Hematopoietic multipotent progenitor cell treated with erythropoietin and hydrocortisone succinate and interleukin-3 and kit ligand, for 6 days (in vitro differentiated cells): ENCODE results near the gene EML5.

Source experiments
- DNase-seq: peaks from one replicate; pipeline ENCODE4 v3.0.0-alpha.2; 2015

The EML5 gene

DNA sequence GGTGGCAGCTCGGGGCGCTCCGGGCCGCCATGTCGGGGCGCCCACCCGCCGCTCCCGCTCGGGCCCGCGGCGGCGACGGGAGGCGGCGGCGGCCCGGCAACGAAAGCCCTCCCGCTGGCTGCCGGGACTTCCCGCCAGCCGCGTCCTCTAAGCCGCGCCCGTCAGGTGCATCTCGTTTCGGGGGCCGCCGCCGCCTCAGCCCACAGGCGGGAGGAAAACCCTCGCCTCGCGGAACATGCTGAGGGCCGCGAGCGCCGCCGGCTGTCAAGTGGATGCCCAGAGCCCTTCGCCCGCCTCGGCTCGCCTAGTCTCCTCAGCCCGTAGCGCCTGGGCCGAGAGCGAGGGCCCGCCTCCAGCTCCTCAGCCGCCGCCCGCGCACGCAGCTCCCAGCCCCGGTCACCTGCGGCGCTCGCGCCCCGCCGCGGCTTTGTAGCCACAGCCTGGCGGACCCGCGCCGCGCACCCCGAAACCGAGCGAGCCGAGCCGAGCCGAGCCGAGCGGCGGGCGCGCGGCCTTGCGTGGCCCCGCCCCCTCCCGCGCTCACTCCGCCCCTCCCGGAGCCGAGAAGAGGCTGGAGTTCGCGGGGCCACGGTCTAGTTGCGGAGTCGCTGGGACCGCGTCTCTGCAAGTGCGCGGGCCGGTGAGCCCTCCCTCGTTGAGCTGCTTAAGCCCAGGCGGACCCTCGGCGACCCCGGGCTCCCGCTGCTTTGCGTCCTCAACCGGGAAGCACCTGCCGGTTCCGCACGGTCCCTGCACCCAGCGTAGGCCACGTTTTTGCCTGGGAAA lies at the start of gene EML5:
Gene EML5 (minus strand): TSS at position 481 of the 786 bp plus-strand sequence. CDS start 450 bp downstream, at position 31.
- peak; percentile 85 for DNase-seq

DNA sequence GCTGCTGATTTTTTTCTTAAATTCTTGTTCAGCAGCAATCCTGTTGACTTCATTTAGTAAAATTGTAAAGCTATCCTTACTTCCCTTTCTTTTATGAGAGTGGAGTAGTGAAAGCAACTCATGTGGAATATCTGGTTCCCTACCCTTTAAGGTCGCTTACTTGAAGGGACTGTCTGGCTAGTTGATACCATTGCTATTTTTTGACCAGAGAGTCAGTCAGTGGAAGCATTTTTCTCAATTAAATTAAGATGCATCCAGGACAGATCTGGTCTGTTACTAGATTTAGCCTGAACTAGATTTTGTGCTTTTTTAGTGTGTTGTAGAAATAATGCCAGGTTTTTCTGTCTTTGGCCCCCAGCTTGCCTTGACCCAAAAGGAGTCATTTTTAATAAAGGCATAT lies 49.7 kb upstream of the EML5 start:
- DNase-seq: no peak

DNA sequence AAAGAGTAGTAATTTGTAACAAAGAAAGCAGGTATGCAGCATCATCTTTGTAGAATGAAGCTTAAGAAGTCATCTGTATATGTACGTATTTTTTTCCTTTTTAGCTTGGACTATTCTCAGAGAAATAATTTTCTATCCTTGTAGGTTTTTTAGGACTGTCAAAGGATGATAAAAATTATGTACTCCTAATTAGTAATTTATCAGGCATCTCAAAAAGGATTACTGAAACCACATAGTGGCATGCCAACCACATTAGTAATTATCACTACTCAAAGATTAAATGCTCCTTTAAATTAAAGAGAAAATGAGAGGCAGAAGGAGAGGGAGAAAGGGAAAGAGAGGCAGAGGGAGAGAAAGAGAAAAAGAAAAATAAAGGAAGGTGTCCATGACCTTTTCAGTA lies 49.0 kb upstream of the EML5 start:
- no peak for DNase-seq

- DNase-seq: no peak
Observed at GRCh38 chr14:88840926-88841325, 48.2 kb upstream of the EML5 start.

DNA sequence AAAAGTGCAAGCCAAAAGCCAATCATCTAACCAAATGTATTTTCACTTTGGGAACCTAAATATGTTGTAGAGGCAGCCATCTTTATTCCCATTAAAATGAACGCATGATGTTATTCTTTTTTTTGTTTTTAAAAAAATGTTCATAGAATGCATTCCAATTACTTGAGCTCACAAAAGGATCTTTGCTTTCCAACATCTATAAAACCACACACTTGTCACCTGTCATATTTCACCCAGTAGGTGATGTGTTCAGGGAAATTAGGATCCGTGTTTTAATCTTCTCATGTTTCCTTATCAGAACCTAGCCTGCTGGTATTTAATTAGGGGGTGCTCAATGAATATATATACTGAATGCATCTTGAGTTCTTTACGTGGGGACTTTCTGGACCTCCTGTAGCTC lies 45.3 kb upstream of the EML5 start:
- DNase-seq: no peak

DNA sequence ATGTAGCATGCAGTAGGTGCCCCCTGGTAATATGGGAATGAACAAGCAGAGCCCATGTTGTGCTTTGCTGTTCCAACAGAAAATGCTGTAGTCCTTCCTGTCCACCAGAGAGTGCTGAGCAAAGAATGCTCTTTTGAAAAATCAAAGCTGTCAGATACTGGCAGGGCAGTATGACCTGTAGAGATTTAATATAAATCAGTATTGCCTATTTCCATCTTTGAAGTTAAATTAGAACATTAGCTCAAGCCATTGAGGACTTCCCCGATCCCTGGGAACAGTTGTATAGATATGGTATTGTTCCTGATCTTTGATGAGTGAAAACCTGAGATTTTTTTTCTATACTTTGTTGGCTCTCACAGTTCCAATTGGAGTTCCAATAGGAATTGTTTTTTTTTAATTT lies 44.7 kb upstream of the EML5 start:
- no peak for DNase-seq

DNA sequence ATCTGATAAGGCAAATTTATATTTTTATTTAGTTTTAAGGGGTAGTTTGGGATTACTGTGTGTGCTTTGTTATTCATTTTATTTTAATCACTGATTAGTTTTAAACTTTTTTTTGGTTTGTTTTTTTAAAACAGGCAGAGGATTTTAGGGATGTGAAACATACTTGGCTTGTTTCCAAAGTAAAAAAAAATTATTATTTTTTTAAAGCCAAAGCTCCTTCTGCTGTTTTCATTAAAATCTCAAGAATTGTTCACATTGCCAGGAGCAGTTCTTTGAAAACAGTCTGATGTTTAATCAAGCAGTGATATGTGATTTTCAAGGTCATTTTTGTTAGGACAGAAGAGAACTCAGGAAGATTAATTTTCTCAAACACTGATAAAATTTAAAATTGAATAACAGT lies 42.9 kb upstream of the EML5 start:
- no peak for DNase-seq

DNA sequence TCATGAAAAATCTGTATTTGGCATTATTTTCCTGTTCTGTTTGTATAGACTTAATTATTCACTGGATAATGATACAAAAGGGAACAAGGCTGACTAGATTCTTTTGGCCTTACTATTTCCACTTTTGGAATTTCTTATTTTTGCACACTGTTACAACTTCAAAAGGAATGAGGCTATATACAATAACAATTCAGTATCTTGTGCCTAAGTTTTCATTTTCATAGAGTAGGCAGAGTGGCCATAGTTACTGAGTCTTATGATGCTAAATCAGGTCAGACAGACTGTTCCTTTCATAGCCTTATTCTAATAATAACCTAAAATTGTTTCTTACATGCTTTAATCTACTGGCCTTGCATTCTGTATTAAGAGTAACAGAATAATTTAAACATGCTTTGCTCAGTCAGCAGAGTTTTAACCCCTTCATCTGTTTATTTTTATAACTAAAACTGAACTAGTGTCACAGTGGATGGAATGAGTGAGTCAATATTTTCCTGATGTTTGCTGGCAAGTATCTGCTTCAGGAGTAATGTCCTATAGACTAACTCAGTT lies 42.2 kb upstream of the EML5 start:
- DNase-seq: no peak

GRCh38 chr14:88831284-88831683 lies 38.5 kb upstream of the EML5 start:
- DNase-seq: no peak

DNA sequence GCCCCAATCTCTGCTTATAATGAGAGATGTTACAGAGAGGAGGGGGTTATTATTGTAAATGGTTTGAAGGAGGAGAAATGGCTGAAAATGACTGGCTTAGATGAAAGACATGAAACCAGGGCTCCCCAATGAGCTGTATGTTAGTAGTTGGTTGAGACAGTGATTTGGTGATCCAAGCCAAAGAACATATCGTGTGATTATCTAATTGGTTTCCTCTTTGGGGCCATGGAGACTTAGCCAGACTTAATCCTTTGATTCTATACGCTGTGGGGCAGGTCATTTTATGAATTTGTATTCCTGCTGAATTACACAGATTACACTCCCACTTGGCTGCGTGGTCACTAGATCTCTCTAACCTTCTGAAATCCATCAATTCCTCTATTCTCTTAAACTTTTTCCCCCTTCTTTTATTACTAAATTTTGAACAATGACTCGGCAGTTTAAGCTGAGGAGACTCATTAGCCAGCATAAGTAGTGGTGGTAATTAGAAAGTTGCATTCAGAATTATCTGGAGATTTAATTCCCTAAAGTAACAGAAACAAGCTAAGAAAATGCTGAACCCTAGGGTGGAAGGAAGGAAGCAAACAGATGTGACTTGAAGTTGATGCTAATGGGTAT lies 37.0 kb upstream of the EML5 start:
- peak; percentile 42 for DNase-seq

- DNase-seq: peak; percentile 24
Observed at GRCh38 chr14:88829188-88829587, 36.4 kb upstream of the EML5 start.

DNA sequence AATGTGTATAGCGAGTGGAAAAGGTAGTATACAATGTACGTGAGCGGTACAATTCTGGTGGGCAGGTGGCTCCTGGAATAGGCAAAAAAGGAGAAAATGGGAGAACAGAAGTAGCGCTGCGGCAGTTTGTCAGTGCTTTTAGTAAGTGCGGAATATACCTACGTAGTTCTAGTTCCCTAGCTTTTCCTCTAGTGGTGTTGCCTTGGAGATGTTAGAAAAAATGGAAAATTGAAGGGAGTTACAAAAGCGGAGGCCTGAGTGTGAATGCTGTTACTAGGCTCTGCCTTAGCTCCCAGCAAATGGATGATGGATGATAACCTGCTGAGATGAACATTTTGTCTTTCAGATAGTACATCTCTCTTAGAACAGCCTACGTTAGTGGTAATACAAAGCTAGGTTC lies 32.8 kb upstream of the EML5 start:
- DNase-seq: no peak

GRCh38 chr14:88825078-88825458 lies 32.3 kb upstream of the EML5 start:
- peak; percentile 41 for DNase-seq

- peak; percentile 94 for DNase-seq
Observed at GRCh38 chr14:88824314-88825077, 31.7 kb upstream of the EML5 start, which contains the start of gene TTC8. TSS of gene TTC8 (plus strand) at chr14:88824651. CDS start at chr14:88824708, 57 bp downstream.

DNA sequence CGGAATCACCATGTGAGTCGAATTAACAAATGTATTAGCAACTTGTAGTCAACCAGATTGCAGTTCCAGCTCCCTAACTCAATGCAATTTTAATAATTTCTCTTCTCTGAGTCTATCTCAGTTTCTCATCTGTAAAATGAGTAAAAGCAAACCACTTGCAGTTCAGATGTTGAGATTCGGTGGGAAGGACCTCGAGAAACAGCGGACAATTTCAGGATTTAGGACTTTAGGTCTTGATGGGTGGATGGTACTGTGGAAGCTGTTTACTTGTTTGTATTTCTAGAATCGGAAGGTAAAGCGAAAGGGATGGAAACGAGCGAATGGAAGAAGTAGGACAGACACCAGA lies 31.2 kb upstream of the EML5 start:
- no peak for DNase-seq

DNA sequence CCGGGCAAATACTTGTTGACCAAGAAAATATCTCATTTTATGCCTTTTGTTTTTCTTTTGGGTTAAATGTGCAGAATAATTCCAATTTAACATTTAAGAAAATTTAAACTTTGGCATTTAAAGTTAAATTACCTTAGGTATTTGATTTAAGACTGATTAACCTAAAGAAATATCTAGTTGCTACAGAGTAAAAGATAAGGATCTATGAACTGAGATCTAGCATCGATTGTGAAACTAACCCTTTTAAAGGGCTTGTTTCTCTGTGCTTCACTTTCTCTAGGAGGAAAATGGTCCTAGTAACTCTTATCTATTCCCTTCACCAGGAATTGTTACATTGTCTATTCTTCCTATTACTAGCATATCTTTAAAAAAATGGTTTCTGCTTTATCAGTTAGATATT lies 29.1 kb upstream of the EML5 start:
- no peak for DNase-seq

GRCh38 chr14:88821378-88821777 lies 28.6 kb upstream of the EML5 start:
- no peak for DNase-seq

DNA sequence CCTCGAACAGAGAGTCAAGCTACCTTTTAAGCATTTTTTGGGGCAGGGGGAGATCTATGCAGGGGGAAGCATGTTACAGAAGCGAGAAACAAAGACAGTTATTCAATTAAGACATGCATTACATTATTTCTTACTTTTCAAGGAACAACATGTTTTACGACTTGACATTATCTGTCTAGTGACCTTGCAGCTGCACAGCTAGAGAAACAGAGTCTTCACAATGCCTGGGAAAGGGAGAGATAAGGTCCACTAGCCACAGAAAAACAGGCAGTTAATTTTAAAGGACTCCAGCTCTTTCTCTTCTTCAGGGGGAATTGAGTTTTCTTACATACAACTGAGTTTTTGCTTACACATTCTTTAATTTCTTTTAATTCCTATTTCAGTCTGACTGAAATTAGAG lies 26.9 kb upstream of the EML5 start:
- DNase-seq: peak; percentile 61

DNA sequence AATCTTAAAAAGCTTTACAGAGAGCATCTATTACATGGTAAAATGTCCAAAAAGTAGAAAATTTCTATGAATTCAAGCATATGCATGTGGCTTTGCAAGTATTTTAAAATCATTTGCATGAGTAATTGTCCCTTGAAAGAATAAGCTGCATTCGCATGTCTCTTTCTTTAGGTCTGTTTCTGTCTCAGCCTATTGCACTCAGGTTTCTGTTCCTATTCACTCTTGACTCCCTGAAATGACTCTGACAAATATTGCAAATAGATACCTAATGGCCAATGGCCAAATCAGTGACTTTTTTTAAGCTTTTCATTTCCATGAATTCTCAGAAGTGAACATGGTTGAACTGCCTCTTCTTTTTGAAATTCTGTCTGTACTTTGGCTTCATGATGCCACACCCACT lies 25.3 kb upstream of the EML5 start:
- no peak for DNase-seq

DNA sequence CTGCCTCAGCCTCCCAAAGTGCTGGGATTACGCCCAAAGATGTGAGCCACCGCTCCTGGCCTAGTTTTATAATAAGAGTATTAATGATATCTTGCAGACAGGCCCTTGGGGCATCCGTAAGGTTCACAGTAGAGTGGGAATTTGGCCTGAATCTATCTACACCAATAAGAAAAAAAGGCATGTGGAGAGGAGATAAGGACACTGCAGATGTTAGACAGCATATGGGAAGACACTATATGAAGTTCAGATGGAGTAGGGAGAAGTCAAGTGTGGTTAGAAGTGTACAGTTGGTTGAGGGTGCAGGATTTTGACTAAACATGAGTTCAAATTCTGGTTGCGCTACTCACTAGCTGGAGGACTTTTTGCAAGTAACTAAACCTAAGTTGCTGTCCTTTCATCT lies 23.2 kb upstream of the EML5 start:
- peak; percentile 88 for DNase-seq

DNA sequence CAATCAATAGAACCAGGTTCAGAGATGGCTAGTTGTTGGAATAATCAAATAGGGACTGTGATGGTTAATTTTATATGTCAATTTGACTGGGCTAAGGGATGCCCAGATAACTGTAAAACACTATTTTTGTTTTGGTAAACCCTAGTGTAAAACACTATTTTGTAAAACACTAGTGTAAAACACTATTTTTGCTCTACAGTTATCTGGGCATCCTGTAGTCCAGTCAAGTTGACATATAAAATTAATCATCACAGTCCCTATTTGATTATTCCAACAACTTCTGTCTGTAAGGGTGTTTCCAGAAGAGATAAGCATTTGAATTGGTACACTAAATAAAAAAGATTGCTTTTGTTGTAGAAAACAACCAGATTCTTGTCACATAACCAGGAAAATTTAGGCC lies 15.6 kb upstream of the EML5 start:
- DNase-seq: no peak

- DNase-seq: no peak
Observed at GRCh38 chr14:88804477-88804876, 11.7 kb upstream of the EML5 start.

- DNase-seq: no peak
Observed at GRCh38 chr14:88804035-88804434, 11.3 kb upstream of the EML5 start.

DNA sequence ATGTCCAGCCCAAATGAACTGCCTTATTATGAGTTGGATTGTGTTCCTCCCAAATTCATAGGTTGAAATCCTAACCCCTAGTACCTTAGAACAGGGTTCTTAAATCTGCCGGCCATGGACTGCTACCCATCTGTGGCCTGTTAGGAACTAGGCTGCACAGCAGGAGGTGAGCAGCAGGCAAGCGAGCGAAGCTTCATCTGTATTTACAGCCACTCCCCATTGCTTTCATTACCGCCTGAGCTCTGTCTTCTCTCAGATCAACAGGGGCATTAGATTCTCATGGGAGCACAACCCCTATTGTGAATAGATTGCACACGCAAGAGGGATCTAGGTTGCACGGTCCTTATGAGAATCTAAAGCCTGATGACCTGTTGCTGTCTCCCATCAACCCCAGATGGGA lies 9.8 kb upstream of the EML5 start:
- no peak for DNase-seq
